GM23338 (cell line): ENCODE data around the gene ZFHX3. TPM values are rescaled to one million over a fixed set of nuclear protein-coding genes. Genes with fewer than 3 reads are reported as not detected.

Experiments used
- ATAC-seq: fragments of 200-7000 bp; cut with Tn5 transposase; 3 replicates; pipeline ENCODE4 v1.9.1; 2020
- DNase-seq: peaks from one replicate; pipeline ENCODE4 v3.0.0-alpha.2; 2015; ENCODE audit warnings: low spot score
- H2AFZ ChIP-seq: fragments of 200-600 bp; sonication (generic); 2 replicates; pipeline ENCODE4 v1.8.0; 2016; ENCODE audit warnings: antibody characterized with exemption, mild to moderate bottlenecking, moderate library complexity
- H3F3A ChIP-seq: fragments of 200-600 bp; sonication (generic); replicated peaks from 2 replicates; pipeline ENCODE4 v1.8.0; 2017; ENCODE audit warnings: antibody characterized with exemption, mixed run types, low read depth
- H3K27ac ChIP-seq: fragments of 200-600 bp; sonication (generic); 2 replicates; pipeline ENCODE4 v1.6.1; 2016; ENCODE audit warnings: low read depth
- H3K27me3 ChIP-seq: fragments of 200-600 bp; sonication (generic); 2 replicates; pipeline ENCODE4 v1.8.0; 2016; ENCODE audit warnings: mild to moderate bottlenecking, mixed run types, moderate library complexity; ENCODE audit not compliant: insufficient read depth
- H3K36me3 ChIP-seq: fragments of 200-600 bp; sonication (generic); 2 replicates; pipeline ENCODE4 v1.8.0; 2016; ENCODE audit warnings: mild to moderate bottlenecking; ENCODE audit not compliant: insufficient read depth
- H3K4me1 ChIP-seq: fragments of 200-600 bp; sonication (generic); 2 replicates; pipeline ENCODE4 v1.8.0; 2016; ENCODE audit warnings: mild to moderate bottlenecking, moderate library complexity; ENCODE audit not compliant: insufficient read depth
- H3K4me2 ChIP-seq: fragments of 200-600 bp; sonication (generic); 2 replicates; pipeline ENCODE4 v1.7.1; 2017; ENCODE audit warnings: mixed run types
- H3K4me3 ChIP-seq: fragments of 200-600 bp; sonication (generic); 2 replicates; pipeline ENCODE4 v1.6.1; 2016; ENCODE audit warnings: mixed run types
- H3K79me2 ChIP-seq: fragments of 200-600 bp; sonication (generic); replicated peaks from 2 replicates; pipeline ENCODE4 v1.8.0; 2017; ENCODE audit warnings: mild to moderate bottlenecking; ENCODE audit not compliant: insufficient read depth
- H3K9me2 ChIP-seq: fragments of 200-600 bp; sonication (generic); 2 replicates; pipeline ENCODE4 v1.8.0; 2017; ENCODE audit not compliant: insufficient read depth
- H4K20me1 ChIP-seq: fragments of 200-600 bp; sonication (generic); replicated peaks from 2 replicates; pipeline ENCODE4 v1.8.0; 2017; ENCODE audit warnings: mild to moderate bottlenecking; ENCODE audit not compliant: insufficient read depth
- H3K27ac Mint-ChIP-seq: 2 replicates; pipeline ENCODE4 v1.8.0; 2020; ENCODE audit warnings: inconsistent platforms, mild to moderate bottlenecking, moderate library complexity, mixed read lengths
- H3K27me3 Mint-ChIP-seq: 3 replicates; pipeline ENCODE4 v1.8.0; 2022; ENCODE audit warnings: low read depth, mild to moderate bottlenecking, moderate library complexity, mixed read lengths, inconsistent platforms; ENCODE audit not compliant: insufficient read depth, poor library complexity
- H3K36me3 Mint-ChIP-seq: 3 replicates; pipeline ENCODE4 v1.8.0; 2021; ENCODE audit warnings: low read depth, mild to moderate bottlenecking, inconsistent platforms, moderate library complexity, mixed read lengths
- H3K4me1 Mint-ChIP-seq: 3 replicates; pipeline ENCODE4 v1.8.0; 2020; ENCODE audit warnings: mild to moderate bottlenecking, inconsistent platforms, mixed read lengths
- H3K4me3 Mint-ChIP-seq: 3 replicates; pipeline ENCODE4 v1.8.0; 2021; ENCODE audit warnings: moderate library complexity, mild to moderate bottlenecking, inconsistent platforms, mixed read lengths
- H3K9me3 Mint-ChIP-seq: 3 replicates; pipeline ENCODE4 v1.8.0; 2020; ENCODE audit warnings: moderate library complexity, mild to moderate bottlenecking, inconsistent platforms, mixed read lengths
- CREB1 ChIP-seq: fragments of 250-450 bp; sonication (Bioruptor Pico); IDR thresholded peaks from 2 replicates; pipeline ENCODE4 v1.5.0; 2020; ENCODE audit warnings: low read depth, mild to moderate bottlenecking, moderate library complexity
- ETS1 ChIP-seq: IDR thresholded peaks from 2 replicates; pipeline ENCODE4 v1.6.1; 2016; ENCODE audit warnings: antibody characterized with exemption
- EZH2 ChIP-seq: fragments of 200-600 bp; sonication (generic); IDR thresholded peaks from one replicate; pipeline ENCODE4 v1.8.0; 2017; ENCODE audit warnings: antibody characterized with exemption, mild to moderate bottlenecking, low read depth; ENCODE audit not compliant: unreplicated experiment
- EZH2phosphoT487 ChIP-seq: fragments of 200-600 bp; sonication (generic); IDR thresholded peaks from one replicate; pipeline ENCODE4 v1.8.1; 2018; ENCODE audit warnings: antibody characterized with exemption; ENCODE audit not compliant: unreplicated experiment
- JUNB ChIP-seq: IDR thresholded peaks from one replicate; pipeline ENCODE4 v1.6.1; 2016; ENCODE audit warnings: antibody characterized with exemption; ENCODE audit not compliant: unreplicated experiment
- NANOG ChIP-seq: IDR thresholded peaks from 2 replicates; pipeline ENCODE4 v1.6.1; 2016; ENCODE audit warnings: antibody characterized with exemption, borderline replicate concordance
- REST ChIP-seq: IDR thresholded peaks from one replicate; pipeline ENCODE4 v1.6.1; 2018; ENCODE audit warnings: antibody characterized with exemption; ENCODE audit not compliant: unreplicated experiment
- STAT1 ChIP-seq: IDR thresholded peaks from one replicate; pipeline ENCODE4 v1.6.1; 2016; ENCODE audit warnings: antibody characterized with exemption; ENCODE audit not compliant: unreplicated experiment
- ZNF114 ChIP-seq: fragments of 250-450 bp; sonication (Bioruptor Pico); IDR thresholded peaks from 2 replicates; pipeline ENCODE4 v1.5.0; 2020; ENCODE audit warnings: mild to moderate bottlenecking, moderate library complexity
- ZNF331 ChIP-seq: fragments of 250-450 bp; sonication (Bioruptor Pico); IDR thresholded peaks from 2 replicates; pipeline ENCODE4 v1.5.0; 2020; ENCODE audit warnings: low read depth, mild to moderate bottlenecking, moderate library complexity
- polyA plus RNA-seq: library from polyadenylated mRNA; unstranded; fragments of >200 nt; fragmentation: Nextera tagmentation; extraction: Ambion mirVana; gene quantifications from 2 replicates; pipeline ENCODE4 v1.2.1, GENCODE V29; 2016
- total RNA-seq: library from RNA; depleted of rRNA; stranded (reverse); fragments of >200 nt; shearing (Covaris generic); gene quantifications from 2 replicates; pipeline ENCODE4 v1.2.3, GENCODE V29; 2014
- TF ChIP-seq, protein P1 (sequence below), 2 experiments: fragments of 200-600 bp in 1 of 2; sonication (generic) in 1 of 2; conservative IDR thresholded peaks; 2 replicates each; pipeline versions ENCODE4 v1.5.1 to v1.6.1; 2016 to 2017; ENCODE audit warnings: antibody characterized with exemption in 2 of 2, low read depth in 2 of 2, mild to moderate bottlenecking in 2 of 2, moderate library complexity in 1 of 2
- TF ChIP-seq, protein P2 (sequence below): fragments of 250-450 bp; sonication (Bioruptor Pico); IDR thresholded peaks from 2 replicates; pipeline ENCODE4 v1.5.0; 2020; ENCODE audit warnings: mild to moderate bottlenecking, moderate library complexity

Gene ZFHX3
- total and polyA plus RNA-seq, 2 experiments from 2014 or later = 1.0 to 1.5 TPM

- H3K4me2 ChIP-seq = no peak overlapping the region
- ATAC-seq = no peak
- H3K9me2 ChIP-seq = no peaks in the 10 kb centered on the region
- no peak overlapping the region for H3K27ac ChIP-seq
- no peak overlapping the region for H3K4me3 Mint-ChIP-seq
- H3K27ac Mint-ChIP-seq = no peak overlapping the region
- TF ChIP-seq STAT1 (no peak), ETS1 (no peak), CREB1 (CRISPR knock-in tag) (no peak), REST (no peak), ZNF331 (CRISPR knock-in tag) (no peak), EZH2phosphoT487 (no peak), ZNF114 (no peak), JUNB (no peak), EZH2 (no peak), NANOG (no peak)
- TF ChIP-seq, protein P1, sequence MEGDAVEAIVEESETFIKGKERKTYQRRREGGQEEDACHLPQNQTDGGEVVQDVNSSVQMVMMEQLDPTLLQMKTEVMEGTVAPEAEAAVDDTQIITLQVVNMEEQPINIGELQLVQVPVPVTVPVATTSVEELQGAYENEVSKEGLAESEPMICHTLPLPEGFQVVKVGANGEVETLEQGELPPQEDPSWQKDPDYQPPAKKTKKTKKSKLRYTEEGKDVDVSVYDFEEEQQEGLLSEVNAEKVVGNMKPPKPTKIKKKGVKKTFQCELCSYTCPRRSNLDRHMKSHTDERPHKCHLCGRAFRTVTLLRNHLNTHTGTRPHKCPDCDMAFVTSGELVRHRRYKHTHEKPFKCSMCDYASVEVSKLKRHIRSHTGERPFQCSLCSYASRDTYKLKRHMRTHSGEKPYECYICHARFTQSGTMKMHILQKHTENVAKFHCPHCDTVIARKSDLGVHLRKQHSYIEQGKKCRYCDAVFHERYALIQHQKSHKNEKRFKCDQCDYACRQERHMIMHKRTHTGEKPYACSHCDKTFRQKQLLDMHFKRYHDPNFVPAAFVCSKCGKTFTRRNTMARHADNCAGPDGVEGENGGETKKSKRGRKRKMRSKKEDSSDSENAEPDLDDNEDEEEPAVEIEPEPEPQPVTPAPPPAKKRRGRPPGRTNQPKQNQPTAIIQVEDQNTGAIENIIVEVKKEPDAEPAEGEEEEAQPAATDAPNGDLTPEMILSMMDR (conservative IDR thresholded peaks at IDR 0.05; ENCODE audit: low read depth in 2 of 2) = no peak
- TF ChIP-seq, protein P2, sequence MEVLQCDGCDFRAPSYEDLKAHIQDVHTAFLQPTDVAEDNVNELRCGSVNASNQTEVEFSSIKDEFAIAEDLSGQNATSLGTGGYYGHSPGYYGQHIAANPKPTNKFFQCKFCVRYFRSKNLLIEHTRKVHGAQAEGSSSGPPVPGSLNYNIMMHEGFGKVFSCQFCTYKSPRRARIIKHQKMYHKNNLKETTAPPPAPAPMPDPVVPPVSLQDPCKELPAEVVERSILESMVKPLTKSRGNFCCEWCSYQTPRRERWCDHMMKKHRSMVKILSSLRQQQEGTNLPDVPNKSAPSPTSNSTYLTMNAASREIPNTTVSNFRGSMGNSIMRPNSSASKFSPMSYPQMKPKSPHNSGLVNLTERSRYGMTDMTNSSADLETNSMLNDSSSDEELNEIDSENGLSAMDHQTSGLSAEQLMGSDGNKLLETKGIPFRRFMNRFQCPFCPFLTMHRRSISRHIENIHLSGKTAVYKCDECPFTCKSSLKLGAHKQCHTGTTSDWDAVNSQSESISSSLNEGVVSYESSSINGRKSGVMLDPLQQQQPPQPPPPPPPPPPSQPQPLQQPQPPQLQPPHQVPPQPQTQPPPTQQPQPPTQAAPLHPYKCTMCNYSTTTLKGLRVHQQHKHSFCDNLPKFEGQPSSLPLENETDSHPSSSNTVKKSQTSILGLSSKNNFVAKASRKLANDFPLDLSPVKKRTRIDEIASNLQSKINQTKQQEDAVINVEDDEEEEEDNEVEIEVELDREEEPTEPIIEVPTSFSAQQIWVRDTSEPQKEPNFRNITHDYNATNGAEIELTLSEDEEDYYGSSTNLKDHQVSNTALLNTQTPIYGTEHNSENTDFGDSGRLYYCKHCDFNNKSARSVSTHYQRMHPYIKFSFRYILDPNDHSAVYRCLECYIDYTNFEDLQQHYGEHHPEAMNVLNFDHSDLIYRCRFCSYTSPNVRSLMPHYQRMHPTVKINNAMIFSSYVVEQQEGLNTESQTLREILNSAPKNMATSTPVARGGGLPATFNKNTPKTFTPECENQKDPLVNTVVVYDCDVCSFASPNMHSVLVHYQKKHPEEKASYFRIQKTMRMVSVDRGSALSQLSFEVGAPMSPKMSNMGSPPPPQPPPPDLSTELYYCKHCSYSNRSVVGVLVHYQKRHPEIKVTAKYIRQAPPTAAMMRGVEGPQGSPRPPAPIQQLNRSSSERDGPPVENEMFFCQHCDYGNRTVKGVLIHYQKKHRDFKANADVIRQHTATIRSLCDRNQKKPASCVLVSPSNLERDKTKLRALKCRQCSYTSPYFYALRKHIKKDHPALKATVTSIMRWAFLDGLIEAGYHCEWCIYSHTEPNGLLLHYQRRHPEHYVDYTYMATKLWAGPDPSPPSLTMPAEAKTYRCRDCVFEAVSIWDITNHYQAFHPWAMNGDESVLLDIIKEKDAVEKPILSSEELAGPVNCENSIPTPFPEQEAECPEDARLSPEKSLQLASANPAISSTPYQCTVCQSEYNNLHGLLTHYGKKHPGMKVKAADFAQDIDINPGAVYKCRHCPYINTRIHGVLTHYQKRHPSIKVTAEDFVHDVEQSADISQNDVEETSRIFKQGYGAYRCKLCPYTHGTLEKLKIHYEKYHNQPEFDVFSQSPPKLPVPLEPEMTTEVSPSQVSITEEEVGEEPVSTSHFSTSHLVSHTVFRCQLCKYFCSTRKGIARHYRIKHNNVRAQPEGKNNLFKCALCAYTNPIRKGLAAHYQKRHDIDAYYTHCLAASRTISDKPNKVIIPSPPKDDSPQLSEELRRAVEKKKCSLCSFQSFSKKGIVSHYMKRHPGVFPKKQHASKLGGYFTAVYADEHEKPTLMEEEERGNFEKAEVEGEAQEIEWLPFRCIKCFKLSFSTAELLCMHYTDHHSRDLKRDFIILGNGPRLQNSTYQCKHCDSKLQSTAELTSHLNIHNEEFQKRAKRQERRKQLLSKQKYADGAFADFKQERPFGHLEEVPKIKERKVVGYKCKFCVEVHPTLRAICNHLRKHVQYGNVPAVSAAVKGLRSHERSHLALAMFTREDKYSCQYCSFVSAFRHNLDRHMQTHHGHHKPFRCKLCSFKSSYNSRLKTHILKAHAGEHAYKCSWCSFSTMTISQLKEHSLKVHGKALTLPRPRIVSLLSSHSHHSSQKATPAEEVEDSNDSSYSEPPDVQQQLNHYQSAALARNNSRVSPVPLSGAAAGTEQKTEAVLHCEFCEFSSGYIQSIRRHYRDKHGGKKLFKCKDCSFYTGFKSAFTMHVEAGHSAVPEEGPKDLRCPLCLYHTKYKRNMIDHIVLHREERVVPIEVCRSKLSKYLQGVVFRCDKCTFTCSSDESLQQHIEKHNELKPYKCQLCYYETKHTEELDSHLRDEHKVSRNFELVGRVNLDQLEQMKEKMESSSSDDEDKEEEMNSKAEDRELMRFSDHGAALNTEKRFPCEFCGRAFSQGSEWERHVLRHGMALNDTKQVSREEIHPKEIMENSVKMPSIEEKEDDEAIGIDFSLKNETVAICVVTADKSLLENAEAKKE = no peak
- H3K36me3 Mint-ChIP-seq = no peaks in the 10 kb centered on the region
- no peaks in the 10 kb centered on the region for H3K36me3 ChIP-seq
- no peaks in the 10 kb centered on the region for H3K9me3 Mint-ChIP-seq
- H3K27me3 ChIP-seq = no peaks in the 10 kb centered on the region
- H3K4me3 ChIP-seq = no peak overlapping the region
- H3F3A ChIP-seq = no peaks in the 10 kb centered on the region
- peaks cover 10% of the 10 kb centered on the region for H3K27me3 Mint-ChIP-seq
- no peaks in the 10 kb centered on the region for H4K20me1 ChIP-seq
- H3K4me1 ChIP-seq = no peaks in the 10 kb centered on the region
- H3K79me2 ChIP-seq = no peaks in the 10 kb centered on the region
- no peak overlapping the region for H2AFZ ChIP-seq
- DNase-seq = no peak
- no peaks in the 10 kb centered on the region for H3K4me1 Mint-ChIP-seq
These were observed 163.9 kb downstream of the ZFHX3 start for GRCh38 chr16:72884037-72884436.
